Adrenal gland (tissue), 5 donors: ENCODE data around the gene NUP93.

Source experiments
- CTCF ChIP-seq, 6 experiments: fragments of 450-650 bp in 4 of 6; fragments of 200-600 bp in 2 of 6; sonication (generic) in 1 of 6; IDR thresholded peaks; 1 replicate in 5 of 6; 2 replicates in 1 of 6; pipeline versions ENCODE4 v1.5.1 to v1.8.0; 2016 to 2021; ENCODE audit warnings: antibody characterized with exemption in 6 of 6, mild to moderate bottlenecking in 2 of 6, moderate library complexity in 1 of 6
- POLR2A ChIP-seq, 2 donors: fragments of 450-650 bp; IDR thresholded peaks; one replicate each; pipeline ENCODE4 v1.6.1; 2017; ENCODE audit warnings: antibody characterized with exemption in 2 of 2, mild to moderate bottlenecking in 2 of 2, moderate library complexity in 1 of 2
- donor health status: DM: no; HTN: no; CAD: no.

- TF ChIP-seq CTCF (IDR thresholded peaks at IDR 0.05) (no peak), POLR2A (IDR thresholded peaks at IDR 0.05) (no peak)
Measured at GRCh38 chr16:56748191-56748590, 18.3 kb downstream of the NUP93 start.
